Testis (tissue), 3 donors: ENCODE data around the gene ACACB. TPM values are rescaled to one million over a fixed set of nuclear protein-coding genes. Genes with fewer than 3 reads are reported as not detected.

Experiments used
- DNase-seq: peaks from one replicate; pipeline ENCODE4 v3.0.0-alpha.2; 2019
- H3K27ac ChIP-seq, 2 donors: fragments of 200-600 bp; sonication (generic); one replicate each; pipeline ENCODE4 v1.5.1; 2019
- H3K27me3 ChIP-seq: fragments of 200-600 bp; sonication (generic); one replicate; pipeline ENCODE4 v1.5.1; 2019
- H3K36me3 ChIP-seq: fragments of 200-600 bp; sonication (generic); one replicate; pipeline ENCODE4 v1.5.1; 2017; ENCODE audit warnings: low read depth; ENCODE audit errors: missing control alignments
- H3K4me1 ChIP-seq: fragments of 200-600 bp; sonication (generic); one replicate; pipeline ENCODE4 v1.5.1; 2019
- H3K4me3 ChIP-seq, 2 donors: fragments of 200-600 bp; sonication (generic); one replicate each; pipeline ENCODE4 v1.5.1; 2017 to 2019
- H3K9me3 ChIP-seq: fragments of 200-600 bp; sonication (generic); one replicate; pipeline ENCODE4 v1.5.1; 2017
- CTCF ChIP-seq, 3 experiments: fragments of 450-650 bp in 2 of 3; fragments of 200-600 bp in 1 of 3; sonication (generic) in 1 of 3; IDR thresholded peaks; one replicate each; pipeline ENCODE4 v1.5.1; 2016 to 2019; ENCODE audit warnings: antibody characterized with exemption in 3 of 3, mild to moderate bottlenecking in 2 of 3, moderate library complexity in 1 of 3
- POLR2A ChIP-seq: fragments of 450-650 bp; IDR thresholded peaks from one replicate; pipeline ENCODE4 v1.6.1; 2017; ENCODE audit warnings: antibody characterized with exemption, mild to moderate bottlenecking, moderate library complexity
- WGBS, 2 donors: methylation state at CpG; one replicate each; pipeline ENCODE4 v1.1.5; 2018; 5-methylcytosine and 5-hydroxymethylcytosine counted together
- intact Hi-C: fragments of 100-400 bp; cut with DNase I; formaldehyde crosslinking; loops from one replicate; pipeline ENCODE4 v1.15.1; 2023; ENCODE audit warnings: low total_unique reads
- polyA plus RNA-seq: library from polyadenylated mRNA; stranded (reverse); fragments of 350-450 nt; fragmentation: Illumina TruSeq; extraction: RNeasy Lipid Tissue Mini Kit (QIAGEN cat#74804); gene quantifications from one replicate; pipeline ENCODE4 v1.2.3, GENCODE V29; 2014; ENCODE audit warnings: low read depth, low replicate concordance; ENCODE audit not compliant: insufficient read depth
- total RNA-seq, 2 donors: library from RNA; depleted of rRNA; stranded (reverse); fragments of >200 nt; gene quantifications; one replicate each; pipeline ENCODE4 v1.2.3, GENCODE V29; 2016

The ACACB gene
- total and polyA plus RNA-seq, 3 donors from 2014 or later = 25.5 to 96.8 (median 61.6) TPM

DNA sequence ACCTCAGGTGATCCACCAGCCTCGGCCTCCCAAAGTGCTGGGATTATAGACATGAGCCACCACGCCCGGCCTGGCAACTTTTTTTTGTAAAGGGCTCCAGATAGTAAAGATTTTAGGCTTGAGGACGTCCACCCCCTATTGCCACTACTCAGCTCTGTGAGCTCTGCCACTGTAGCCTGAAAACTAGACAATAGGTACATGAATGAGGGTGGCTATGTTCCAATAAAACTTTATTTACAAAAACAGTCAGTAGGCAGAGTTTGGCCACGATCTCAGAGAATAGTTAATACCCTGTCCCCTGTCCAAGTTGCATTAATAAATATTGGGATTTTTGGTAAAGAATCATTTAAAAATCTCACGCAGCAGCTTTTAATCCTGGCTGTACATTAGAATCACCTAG is 102.6 kb downstream of the ACACB start:
- Histone ChIP-seq H3K27ac (no peak overlapping the region), H3K27me3 (no peaks in the 10 kb centered on the region), H3K4me3 (no peak overlapping the region), H3K9me3 (no peaks in the 10 kb centered on the region), H3K36me3 (no peaks in the 10 kb centered on the region), H3K4me1 (no peaks in the 10 kb centered on the region)
- intact Hi-C loops = no loop called here
- TF ChIP-seq CTCF (IDR thresholded peaks at IDR 0.05) (no peak), POLR2A (no peak)
- DNase-seq = no peak
- WGBS, 2 donors = 90 to 96% methylated on average over 6 of the region's 6 CpGs

DNA sequence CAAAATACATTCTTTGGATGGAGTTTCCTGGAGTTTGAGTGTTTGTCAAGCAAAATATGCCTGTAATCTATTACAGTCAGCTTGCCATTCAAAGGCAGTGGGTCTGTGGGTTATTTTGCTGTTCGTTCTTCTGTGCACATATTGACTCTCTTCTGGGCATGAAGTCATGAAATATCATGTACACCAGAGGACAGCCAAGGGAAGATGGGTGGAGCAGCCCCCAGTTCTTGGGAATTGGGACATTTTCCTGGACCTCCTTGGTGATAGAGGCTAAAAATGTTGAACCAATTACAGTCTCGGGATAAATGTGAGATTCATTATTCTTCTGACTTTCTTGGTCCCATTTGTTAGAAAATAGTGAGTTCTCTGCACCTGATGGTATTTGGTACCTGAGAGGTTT is 103.6 kb downstream of the ACACB start:
- Histone ChIP-seq H3K4me1 (no peaks in the 10 kb centered on the region), H3K9me3 (no peaks in the 10 kb centered on the region), H3K36me3 (no peaks in the 10 kb centered on the region), H3K27ac (no peak overlapping the region), H3K4me3 (no peak overlapping the region), H3K27me3 (no peaks in the 10 kb centered on the region)
- 54 to 61% methylated on average over 2 of the region's 2 CpGs for WGBS, 2 donors
- no peak for TF ChIP-seq CTCF (IDR thresholded peaks at IDR 0.05)
- TF ChIP-seq POLR2A = no peak
- intact Hi-C loops = no loop called here
- DNase-seq = no peak

DNA sequence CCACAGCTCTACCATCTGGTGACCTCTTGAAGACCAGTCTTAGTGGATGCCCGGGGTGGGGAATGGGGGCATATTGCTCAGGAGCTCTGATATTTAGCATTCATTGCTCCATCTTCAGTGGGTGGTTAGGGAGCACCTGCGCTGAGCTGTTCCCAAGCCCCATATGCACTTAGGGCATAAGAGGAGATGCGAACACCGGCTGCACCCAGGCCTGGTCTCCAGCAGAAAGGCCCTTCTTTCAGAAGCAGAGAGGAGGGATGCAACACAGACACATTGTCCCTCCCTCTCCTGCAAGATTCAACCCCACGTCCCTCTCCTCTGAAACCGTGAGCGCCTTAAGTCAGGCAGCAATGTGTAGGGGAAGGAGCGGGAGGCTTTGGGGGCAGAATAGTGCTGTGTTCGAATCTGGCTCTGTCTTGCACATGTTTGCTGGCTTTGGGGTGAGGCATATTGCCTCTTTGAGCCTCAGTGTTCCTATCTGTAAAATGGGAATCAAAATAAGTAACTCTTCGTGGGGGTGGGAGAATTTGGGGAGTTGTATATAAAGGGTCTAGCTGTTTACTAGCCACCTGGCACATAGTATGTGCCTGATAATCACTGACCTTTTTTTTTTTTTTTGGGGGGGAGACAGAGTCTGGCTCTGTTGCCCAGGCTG is 105.0 kb downstream of the ACACB start:
- Histone ChIP-seq H3K27me3 (no peaks in the 10 kb centered on the region), H3K36me3 (no peaks in the 10 kb centered on the region), H3K4me3 (no peak overlapping the region), H3K4me1 (no peaks in the 10 kb centered on the region), H3K9me3 (no peaks in the 10 kb centered on the region), H3K27ac (no peak overlapping the region)
- intact Hi-C loops = no loop called here
- DNase-seq = no peak
- no peak for TF ChIP-seq POLR2A
- no peak for TF ChIP-seq CTCF (IDR thresholded peaks at IDR 0.05)
- 95 to 98% methylated on average over 10 of the region's 10 CpGs for WGBS, 2 donors

DNA sequence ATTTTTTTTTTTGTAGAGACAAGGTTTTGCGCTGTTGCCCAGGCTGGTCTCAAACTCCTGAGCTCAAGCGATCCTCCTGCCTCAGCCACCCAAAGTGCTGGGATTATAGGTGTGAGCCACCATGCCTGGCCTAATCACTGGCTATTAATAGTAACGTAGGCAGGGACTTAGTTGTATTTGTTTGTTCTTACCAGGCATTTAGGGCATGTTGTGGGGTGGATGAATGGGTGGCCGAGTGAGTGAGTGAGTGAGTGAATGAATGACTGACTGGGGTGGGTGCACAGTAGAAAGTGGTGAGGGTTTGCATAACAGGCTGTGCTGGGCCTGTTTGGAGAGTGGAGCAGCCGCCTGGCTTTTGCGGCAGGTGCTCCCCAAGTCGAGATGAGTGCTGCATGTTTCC is 105.7 kb downstream of the ACACB start:
- Histone ChIP-seq H3K27ac (no peak overlapping the region), H3K36me3 (no peaks in the 10 kb centered on the region), H3K27me3 (no peaks in the 10 kb centered on the region), H3K9me3 (no peaks in the 10 kb centered on the region), H3K4me3 (no peak overlapping the region), H3K4me1 (no peaks in the 10 kb centered on the region)
- no peak for DNase-seq
- 81 to 90% methylated on average over 7 of the region's 7 CpGs for WGBS, 2 donors
- intact Hi-C loops = no loop called here
- TF ChIP-seq POLR2A (no peak), CTCF (IDR thresholded peaks at IDR 0.05) (no peak)

GRCh38 chr12:109222496-109222895 is 106.1 kb downstream of the ACACB start:
- Histone ChIP-seq H3K27ac (no peak overlapping the region), H3K36me3 (no peaks in the 10 kb centered on the region), H3K9me3 (no peaks in the 10 kb centered on the region), H3K4me1 (no peaks in the 10 kb centered on the region), H3K4me3 (no peak overlapping the region), H3K27me3 (no peaks in the 10 kb centered on the region)
- intact Hi-C loops = no loop called here
- DNase-seq = no peak
- WGBS, 2 donors = 87 to 89% methylated on average over 18 of the region's 18 CpGs
- TF ChIP-seq CTCF (IDR thresholded peaks at IDR 0.05) (no peak), POLR2A (no peak)
